Fibroblast of mammary gland (primary cell): ENCODE results near the gene TBXA2R.

Experiments used
- DNase-seq: peaks from one replicate; pipeline ENCODE4 v3.0.0-alpha.2; 2010; ENCODE audit warnings: low read depth
- H3K4me3 ChIP-seq: 2 replicates; pipeline ENCODE4 v1.5.1; 2011; ENCODE audit warnings: low read depth, mild to moderate bottlenecking, low read length, moderate library complexity; ENCODE audit not compliant: control insufficient read depth
- TF ChIP-seq, protein P1 (sequence below): conservative IDR thresholded peaks from 2 replicates; pipeline ENCODE4 v1.5.1; 2011; ENCODE audit warnings: low read depth, low read length, inconsistent platforms; ENCODE audit not compliant: control insufficient read depth, insufficient read depth

Gene TBXA2R

DNA sequence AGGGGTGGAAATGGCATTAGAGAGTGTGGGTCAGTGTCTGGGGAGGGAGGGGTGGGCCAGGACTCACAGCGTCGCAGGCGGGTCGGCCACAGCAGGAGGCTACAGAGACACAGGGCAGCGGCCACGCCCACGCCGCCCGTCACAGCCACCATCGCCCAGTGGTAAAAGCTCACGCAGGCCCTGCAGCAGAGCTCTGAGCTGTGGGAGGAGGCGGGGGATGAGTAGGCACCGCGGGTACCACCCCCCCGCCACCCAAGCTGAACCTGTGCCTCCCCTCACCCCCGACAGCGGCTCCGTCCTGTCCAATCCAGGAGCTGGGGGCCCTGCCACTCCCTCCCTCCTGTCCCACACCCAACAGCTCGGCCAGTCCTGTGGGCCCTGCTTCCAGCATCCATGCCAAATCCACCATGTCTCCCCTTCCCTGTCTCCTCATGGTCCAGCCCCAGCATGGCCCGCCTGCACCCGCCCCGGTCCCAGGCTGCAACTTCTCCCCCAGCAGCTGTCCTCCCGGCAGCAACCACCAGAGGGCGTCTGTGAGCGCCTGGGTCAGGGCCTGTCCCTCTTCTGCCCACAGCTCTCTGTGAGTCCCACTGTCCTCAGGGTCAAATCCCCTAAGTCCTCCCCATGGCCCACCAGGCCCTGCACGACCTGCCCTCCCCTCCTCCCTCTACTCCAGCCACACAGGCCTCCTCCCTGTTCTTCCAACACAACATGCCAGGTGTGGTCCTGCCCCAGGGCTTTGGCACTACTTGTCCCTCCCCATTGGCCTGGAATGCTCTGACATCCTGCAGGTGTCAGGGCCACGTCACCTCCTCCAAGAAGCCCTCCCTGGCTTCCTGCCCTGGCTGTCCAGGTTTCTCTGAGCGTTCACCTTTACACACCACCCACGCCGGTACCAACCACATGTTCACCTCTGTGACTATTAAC, 61.7 kb downstream of the TBXA2R start:
- peak; percentile 53 for DNase-seq
- H3K4me3 ChIP-seq, result no peak overlapping the region
- TF ChIP-seq, protein P1, sequence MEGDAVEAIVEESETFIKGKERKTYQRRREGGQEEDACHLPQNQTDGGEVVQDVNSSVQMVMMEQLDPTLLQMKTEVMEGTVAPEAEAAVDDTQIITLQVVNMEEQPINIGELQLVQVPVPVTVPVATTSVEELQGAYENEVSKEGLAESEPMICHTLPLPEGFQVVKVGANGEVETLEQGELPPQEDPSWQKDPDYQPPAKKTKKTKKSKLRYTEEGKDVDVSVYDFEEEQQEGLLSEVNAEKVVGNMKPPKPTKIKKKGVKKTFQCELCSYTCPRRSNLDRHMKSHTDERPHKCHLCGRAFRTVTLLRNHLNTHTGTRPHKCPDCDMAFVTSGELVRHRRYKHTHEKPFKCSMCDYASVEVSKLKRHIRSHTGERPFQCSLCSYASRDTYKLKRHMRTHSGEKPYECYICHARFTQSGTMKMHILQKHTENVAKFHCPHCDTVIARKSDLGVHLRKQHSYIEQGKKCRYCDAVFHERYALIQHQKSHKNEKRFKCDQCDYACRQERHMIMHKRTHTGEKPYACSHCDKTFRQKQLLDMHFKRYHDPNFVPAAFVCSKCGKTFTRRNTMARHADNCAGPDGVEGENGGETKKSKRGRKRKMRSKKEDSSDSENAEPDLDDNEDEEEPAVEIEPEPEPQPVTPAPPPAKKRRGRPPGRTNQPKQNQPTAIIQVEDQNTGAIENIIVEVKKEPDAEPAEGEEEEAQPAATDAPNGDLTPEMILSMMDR, result peak; percentile 87
